HG03196 (cell line): ENCODE data around the gene EGR4.
A peak's percentile ranks its signal among the peaks of the same experiment; 100 is the strongest.

Source experiments
- ATAC-seq: cut with Tn5 transposase; IDR thresholded peaks from one replicate; pipeline ENCODE4 v1.9.1; 2021; ENCODE audit not compliant: unreplicated experiment

Gene EGR4

GRCh38 chr2:73290049-73290839, 3.1 kb downstream of the EGR4 start:
- no peak for ATAC-seq

GRCh38 chr2:73289304-73289703, 4.0 kb downstream of the EGR4 start:
- no peak for ATAC-seq

- no peak for ATAC-seq
Observed at GRCh38 chr2:73286134-73286655, 7.2 kb downstream of the EGR4 start.

GRCh38 chr2:73285159-73285739, 8.1 kb downstream of the EGR4 start:
- peak; percentile 40 for ATAC-seq

- peak; percentile 68 for ATAC-seq
Observed at GRCh38 chr2:73284296-73285158, 8.8 kb downstream of the EGR4 start, which contains the start of gene FBXO41. Gene FBXO41, minus strand, starts transcription at chr2:73284478. Its CDS starts 14,848 bp downstream, at chr2:73269630.

GRCh38 chr2:73283545-73284295, 9.6 kb downstream of the EGR4 start:
- peak; percentile 22 for ATAC-seq

GRCh38 chr2:73282924-73283544, 10.3 kb downstream of the EGR4 start:
- ATAC-seq: no peak

GRCh38 chr2:73281244-73281643, 12.1 kb downstream of the EGR4 start:
- ATAC-seq: no peak

- ATAC-seq: no peak
Observed at GRCh38 chr2:73279852-73280251, 13.5 kb downstream of the EGR4 start.

GRCh38 chr2:73272270-73272669, 21.1 kb downstream of the EGR4 start:
- no peak for ATAC-seq

- no peak for ATAC-seq
Observed at GRCh38 chr2:73269686-73270465, 23.5 kb downstream of the EGR4 start.

GRCh38 chr2:73268830-73269685, 24.3 kb downstream of the EGR4 start:
- ATAC-seq: no peak

GRCh38 chr2:73268366-73268829, 24.9 kb downstream of the EGR4 start:
- no peak for ATAC-seq

GRCh38 chr2:73267008-73267407, 26.3 kb downstream of the EGR4 start:
- no peak for ATAC-seq

GRCh38 chr2:73266061-73266901, 27.1 kb downstream of the EGR4 start:
- ATAC-seq: no peak

GRCh38 chr2:73265298-73266060, 27.9 kb downstream of the EGR4 start:
- ATAC-seq: no peak

GRCh38 chr2:73264783-73265182, 28.6 kb downstream of the EGR4 start:
- ATAC-seq: no peak
